Activated CD4-positive, alpha-beta T cell treated with anti-CD3 and anti-CD28 coated beads for 4 hours (primary cell): ENCODE results near the gene RUNX3.

ENCODE experiments used
- DNase-seq, 2 donors: peaks; one replicate each; pipeline ENCODE4 v3.0.0-alpha.2; 2020

The RUNX3 gene

GRCh38 chr1:24878775-24879742 lies 51.0 kb downstream of the RUNX3 start:
- no peak for DNase-seq

DNA sequence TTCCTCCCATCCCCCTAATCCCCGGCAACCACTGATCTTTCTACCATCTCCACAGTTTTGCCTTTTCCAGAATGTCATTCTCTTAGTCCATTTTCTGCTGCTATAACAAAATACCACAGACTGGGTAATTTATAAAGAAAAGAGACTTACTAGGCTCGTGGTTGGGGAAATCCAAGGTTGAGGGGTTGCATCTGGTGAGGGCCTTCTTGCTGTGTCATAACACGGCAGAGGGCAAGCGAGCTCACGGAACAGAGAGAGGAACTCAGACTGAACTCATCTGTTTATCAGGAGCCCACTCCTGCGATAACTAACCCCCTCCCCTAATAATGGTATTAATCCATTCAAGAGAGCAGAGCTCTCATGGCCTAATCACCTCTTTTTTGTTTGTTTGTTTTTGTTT lies 52.0 kb downstream of the RUNX3 start:
- DNase-seq = no peak

GRCh38 chr1:24875991-24876506 lies 54.0 kb downstream of the RUNX3 start:
- DNase-seq = no peak

GRCh38 chr1:24875257-24875656 lies 54.8 kb downstream of the RUNX3 start:
- DNase-seq = no peak

DNA sequence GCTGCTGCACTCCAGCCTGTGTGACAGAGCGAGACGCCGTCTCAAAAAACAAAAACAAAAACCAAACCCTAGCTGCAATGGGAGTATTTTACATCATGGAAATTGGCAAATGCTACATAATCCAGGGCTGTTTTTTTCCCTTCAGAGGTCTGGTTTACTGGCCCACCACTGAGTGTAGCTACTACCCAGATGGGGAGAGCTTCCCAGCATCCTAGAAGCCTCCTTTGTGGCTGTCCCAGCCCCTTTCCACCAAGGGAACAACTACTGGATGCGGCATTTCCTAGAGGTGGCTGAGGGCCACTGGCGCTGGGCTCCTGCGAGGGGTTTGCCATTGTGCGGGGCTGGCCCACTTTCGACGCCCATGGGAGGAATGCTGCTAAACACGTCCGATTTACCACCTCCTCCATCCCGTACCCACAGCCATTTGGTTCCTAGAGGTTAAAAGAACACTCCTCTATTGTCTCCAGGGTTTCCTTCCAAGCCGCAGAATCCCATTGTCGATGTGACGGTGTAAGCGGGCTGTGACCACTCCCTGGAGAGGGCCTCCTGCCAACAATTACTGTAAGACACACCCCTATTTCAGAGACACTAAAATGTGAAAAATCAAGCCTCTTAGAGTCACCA lies 55.4 kb downstream of the RUNX3 start:
- DNase-seq = no peak

DNA sequence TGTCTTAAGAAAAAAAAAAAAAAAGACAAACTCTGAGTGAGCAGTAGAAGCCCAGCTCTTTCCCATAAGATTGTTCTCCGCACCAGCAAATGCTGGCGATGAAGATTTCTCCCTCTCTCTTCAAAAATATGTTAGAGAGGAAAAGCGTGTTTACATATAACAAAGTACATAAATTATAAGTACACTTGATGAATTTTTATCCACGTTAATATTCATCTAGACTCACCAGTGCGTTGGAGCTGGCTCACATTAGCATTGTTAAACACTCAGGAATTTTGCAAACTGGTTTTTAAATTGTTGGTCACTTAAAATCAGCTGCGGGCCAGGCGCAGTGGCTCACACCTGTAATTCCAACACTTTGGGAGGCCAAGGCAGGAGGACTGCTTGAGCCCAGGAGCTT lies 56.0 kb downstream of the RUNX3 start:
- no peak for DNase-seq

- DNase-seq = no peak
Observed at GRCh38 chr1:24873148-24873547, 56.9 kb downstream of the RUNX3 start.

- no peak for DNase-seq
Observed at GRCh38 chr1:24872061-24872850, 57.8 kb downstream of the RUNX3 start.

GRCh38 chr1:24871306-24871901 lies 58.7 kb downstream of the RUNX3 start:
- no peak for DNase-seq

- DNase-seq = no peak
Observed at GRCh38 chr1:24870551-24871195, 59.4 kb downstream of the RUNX3 start.

DNA sequence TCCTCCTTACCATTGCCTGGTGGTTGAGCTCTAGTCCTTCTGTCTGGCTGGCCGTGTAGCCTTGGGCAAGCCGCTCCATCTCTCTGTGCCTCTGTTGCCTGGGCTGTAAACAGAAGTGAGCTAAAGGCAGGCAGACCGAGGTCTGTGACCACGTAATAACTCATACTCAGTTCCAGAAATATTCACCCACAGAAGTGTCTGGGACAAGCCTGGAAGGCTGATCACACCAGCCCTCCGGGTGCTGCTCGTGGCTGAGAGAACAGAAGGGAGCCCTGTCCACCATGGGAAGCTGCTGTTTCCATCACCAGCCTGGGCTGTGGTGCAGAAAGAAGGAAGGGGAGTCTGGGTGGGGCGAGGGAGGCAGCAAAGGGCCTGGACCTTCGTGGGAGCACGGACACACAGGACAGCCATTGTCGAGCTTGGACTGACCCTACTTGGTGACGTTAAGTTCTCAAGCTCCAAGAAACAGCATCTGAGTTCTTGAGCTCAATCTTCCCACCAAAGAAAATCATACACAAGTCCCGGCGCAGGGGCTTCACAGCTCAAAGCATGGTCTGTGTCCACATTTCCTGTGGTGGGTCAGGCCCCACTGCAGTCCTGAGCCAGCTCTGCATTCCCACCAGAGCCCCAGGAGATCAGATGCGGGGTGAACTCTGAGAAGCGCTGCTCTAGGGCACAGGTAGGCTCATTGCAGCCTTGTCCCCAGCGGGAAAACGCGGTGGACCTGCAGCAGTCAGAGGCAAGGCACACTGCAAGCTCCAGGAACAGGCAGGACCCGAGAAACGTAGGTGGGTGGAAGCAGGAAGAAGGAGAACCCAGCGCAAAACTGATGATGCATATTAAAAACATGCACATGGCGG lies 61.8 kb downstream of the RUNX3 start:
- no peak for DNase-seq

GRCh38 chr1:24867084-24867870 lies 62.8 kb downstream of the RUNX3 start:
- no peak for DNase-seq

GRCh38 chr1:24866211-24867083 lies 63.6 kb downstream of the RUNX3 start:
- no peak for DNase-seq

DNA sequence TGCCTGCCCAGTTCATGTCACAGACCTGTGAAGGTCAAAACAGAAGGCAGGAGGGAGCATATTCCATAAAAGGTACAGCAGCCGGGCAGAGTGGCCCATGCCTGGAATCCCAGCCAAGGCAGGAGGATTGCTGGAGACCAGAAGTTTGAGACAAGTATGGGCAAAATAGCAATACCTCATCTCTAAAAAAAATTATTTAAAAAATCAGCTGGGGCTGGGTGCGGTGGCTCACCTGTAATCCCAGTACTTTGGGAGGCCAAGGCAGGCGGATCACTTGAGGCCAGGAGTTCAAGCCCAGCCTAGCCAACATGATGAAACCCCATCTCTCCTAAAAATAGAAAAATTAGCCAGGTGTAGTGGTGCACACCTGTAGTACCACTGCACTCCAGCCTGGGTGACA lies 64.5 kb downstream of the RUNX3 start:
- no peak for DNase-seq

GRCh38 chr1:24865168-24865567 lies 64.9 kb downstream of the RUNX3 start:
- no peak for DNase-seq

- DNase-seq = no peak
Observed at GRCh38 chr1:24864370-24864777, 65.7 kb downstream of the RUNX3 start.

- no peak for DNase-seq
Observed at GRCh38 chr1:24862775-24863483, 67.1 kb downstream of the RUNX3 start.
